HUES48 (cell line): ENCODE measurements around the gene CSNK2B.

Source experiments
- H3K27ac ChIP-seq: one replicate; pipeline ENCODE4 v1.7.0; 2013; ENCODE audit warnings: low read depth, low read length, inconsistent platforms
- H3K27me3 ChIP-seq: 2 replicates; pipeline ENCODE4 v1.6.1; 2013; ENCODE audit warnings: mild to moderate bottlenecking, low read length; ENCODE audit not compliant: control insufficient read depth, insufficient read depth
- H3K36me3 ChIP-seq: 2 replicates; pipeline ENCODE4 v1.6.1; 2013; ENCODE audit warnings: low read length; ENCODE audit not compliant: control insufficient read depth, insufficient read depth
- H3K4me1 ChIP-seq: 2 replicates; pipeline ENCODE4 v1.6.1; 2013; ENCODE audit warnings: mild to moderate bottlenecking, low read length; ENCODE audit not compliant: control insufficient read depth, insufficient read depth
- H3K4me3 ChIP-seq: 2 replicates; pipeline ENCODE4 v1.5.1; 2013; ENCODE audit warnings: mild to moderate bottlenecking, low read depth, low read length
- H3K9ac ChIP-seq: 2 replicates; pipeline ENCODE4 v1.6.1; 2013; ENCODE audit warnings: mild to moderate bottlenecking, low read depth, low read length, moderate library complexity
- H3K9me3 ChIP-seq: 2 replicates; pipeline ENCODE4 v1.6.1; 2013; ENCODE audit warnings: low read length; ENCODE audit not compliant: control insufficient read depth, insufficient read depth

CSNK2B gene

GRCh38 chr6:31692886-31693285 is 27.0 kb downstream of the CSNK2B start:
- no peak overlapping the region for H3K9ac ChIP-seq
- peaks cover 78% of the 10 kb centered on the region for H3K36me3 ChIP-seq
- H3K4me3 ChIP-seq: no peak overlapping the region

GRCh38 chr6:31693535-31693934 is 27.7 kb downstream of the CSNK2B start:
- Histone ChIP-seq H3K4me3 (no peak overlapping the region), H3K9ac (no peak overlapping the region), H3K9me3 (no peaks in the 10 kb centered on the region), H3K36me3 (peaks cover 72% of the 10 kb centered on the region), H3K27me3 (no peaks in the 10 kb centered on the region), H3K27ac (no peak overlapping the region), H3K4me1 (no peaks in the 10 kb centered on the region; the same call in 1 of the 2 replicates)

More at GRCh38 chr6:31692886-31693285, 27.0 kb downstream of the CSNK2B start:
- Histone ChIP-seq H3K27ac (no peak overlapping the region), H3K4me1 (peaks cover 4% of the 10 kb centered on the region; the same call in 1 of the 2 replicates), H3K27me3 (no peaks in the 10 kb centered on the region), H3K9me3 (no peaks in the 10 kb centered on the region)

- peaks cover 52% of the 10 kb centered on the region for H3K36me3 ChIP-seq
These were observed 31.7 kb downstream of the CSNK2B start for GRCh38 chr6:31697555-31697954.

GRCh38 chr6:31700740-31701401 is 35.0 kb downstream of the CSNK2B start:
- H3K9me3 ChIP-seq: no peaks in the 10 kb centered on the region
- no peaks in the 10 kb centered on the region for H3K27me3 ChIP-seq
- no peak overlapping the region for H3K9ac ChIP-seq
- no peak overlapping the region for H3K27ac ChIP-seq
- H3K4me3 ChIP-seq: no peak overlapping the region
- H3K4me1 ChIP-seq: 0 out of 2 replicates have a peak, but pooled peaks cover 7% of the 10 kb centered on the region
- peaks cover 28% of the 10 kb centered on the region for H3K36me3 ChIP-seq

More at GRCh38 chr6:31697555-31697954, 31.7 kb downstream of the CSNK2B start:
- H3K27me3 ChIP-seq: no peaks in the 10 kb centered on the region
- no peak overlapping the region for H3K9ac ChIP-seq
- H3K9me3 ChIP-seq: no peaks in the 10 kb centered on the region
- 0 out of 2 replicates have a peak, but pooled peaks cover 7% of the 10 kb centered on the region for H3K4me1 ChIP-seq
- no peak overlapping the region for H3K4me3 ChIP-seq
- no peak overlapping the region for H3K27ac ChIP-seq

- H3K27ac ChIP-seq: peak overlapping the region; percentile 93
- H3K9ac ChIP-seq: peak overlapping the region; percentile 75; the same call in 1 of the 2 replicates
- 0 out of 2 replicates have a peak, but pooled peaks cover 7% of the 10 kb centered on the region for H3K4me1 ChIP-seq
- peaks cover 21% of the 10 kb centered on the region; the same call in 1 of the 2 replicates for H3K36me3 ChIP-seq
- H3K27me3 ChIP-seq: no peaks in the 10 kb centered on the region
- no peaks in the 10 kb centered on the region for H3K9me3 ChIP-seq
- H3K4me3 ChIP-seq: peak overlapping the region; percentile 89
These were observed 36.0 kb downstream of the CSNK2B start for GRCh38 chr6:31701666-31702404.

- H3K4me3 ChIP-seq: peak overlapping the region; percentile 89
- no peaks in the 10 kb centered on the region for H3K27me3 ChIP-seq
- peaks cover 17% of the 10 kb centered on the region; the same call in 1 of the 2 replicates for H3K36me3 ChIP-seq
- no peaks in the 10 kb centered on the region for H3K9me3 ChIP-seq
- H3K4me1 ChIP-seq: 0 out of 2 replicates have a peak, but pooled peaks cover 7% of the 10 kb centered on the region
- H3K27ac ChIP-seq: peak overlapping the region; percentile 93
- peak overlapping the region; percentile 75 for H3K9ac ChIP-seq
These were observed 36.5 kb downstream of the CSNK2B start for GRCh38 chr6:31702405-31702818.

- Histone ChIP-seq H3K4me3 (peak within 1 kb of the TSS; percentile 89), H3K27me3 (no peaks in the 10 kb centered on the region), H3K27ac (peak within 1 kb of the TSS; percentile 93), H3K9me3 (no peaks in the 10 kb centered on the region), H3K9ac (peak within 1 kb of the TSS; percentile 75), H3K4me1 (0 out of 2 replicates have a peak, but pooled peaks cover 7% of the 10 kb centered on the region), H3K36me3 (peaks cover 17% of the 10 kb centered on the region; the same call in 1 of the 2 replicates)
These were observed 37.2 kb downstream of the CSNK2B start, which contains the start of gene ABHD16A for GRCh38 chr6:31702819-31703716. Gene ABHD16A (minus strand): TSS chr6:31703324. CDS start chr6:31703281, 43 bp downstream.

GRCh38 chr6:31705931-31706330 is 40.1 kb downstream of the CSNK2B start:
- H3K27ac ChIP-seq: no peak overlapping the region
- H3K9ac ChIP-seq: no peak overlapping the region
- no peak overlapping the region for H3K4me3 ChIP-seq
- H3K27me3 ChIP-seq: no peaks in the 10 kb centered on the region
- H3K9me3 ChIP-seq: no peaks in the 10 kb centered on the region
- 0 out of 2 replicates have a peak, but pooled peaks cover 7% of the 10 kb centered on the region for H3K4me1 ChIP-seq
- H3K36me3 ChIP-seq: no peaks in the 10 kb centered on the region; the same call in 1 of the 2 replicates

GRCh38 chr6:31706599-31706998 is 40.7 kb downstream of the CSNK2B start, which contains the start of gene LY6G6F:
Gene LY6G6F (plus strand): TSS chr6:31706866. CDS start chr6:31706907, 41 bp downstream.
- Histone ChIP-seq H3K36me3 (no peaks in the 10 kb centered on the region), H3K4me1 (0 out of 2 replicates have a peak, but pooled peaks cover 7% of the 10 kb centered on the region)

GRCh38 chr6:31707701-31708100 is 41.8 kb downstream of the CSNK2B start:
- no peaks in the 10 kb centered on the region for H3K9me3 ChIP-seq
- H3K36me3 ChIP-seq: no peaks in the 10 kb centered on the region
- no peaks in the 10 kb centered on the region for H3K4me1 ChIP-seq
- no peak overlapping the region for H3K4me3 ChIP-seq
- H3K27ac ChIP-seq: no peak overlapping the region
- H3K9ac ChIP-seq: no peak overlapping the region
- no peaks in the 10 kb centered on the region for H3K27me3 ChIP-seq

More at GRCh38 chr6:31706599-31706998, 40.7 kb downstream of the CSNK2B start, which contains the start of gene LY6G6F:
- H3K4me3 ChIP-seq: no peak within 1 kb of the TSS
- H3K27me3 ChIP-seq: no peaks in the 10 kb centered on the region
- H3K9ac ChIP-seq: no peak within 1 kb of the TSS
- no peak within 1 kb of the TSS for H3K27ac ChIP-seq
- H3K9me3 ChIP-seq: no peaks in the 10 kb centered on the region
